SIG-M5 treated with dmso at 0.1 percent for 504 hours (cell line): ENCODE measurements around the gene BRD9.

Experiments used
- DNase-seq: peaks from one replicate; lab custom pipeline; 2025; ENCODE audit not compliant: unreplicated experiment; lab: John Stamatoyannopoulos, UW

BRD9 gene

GRCh38 chr5:905139-905642 lies 12.6 kb upstream of the BRD9 start:
- DNase-seq: no peak

DNA sequence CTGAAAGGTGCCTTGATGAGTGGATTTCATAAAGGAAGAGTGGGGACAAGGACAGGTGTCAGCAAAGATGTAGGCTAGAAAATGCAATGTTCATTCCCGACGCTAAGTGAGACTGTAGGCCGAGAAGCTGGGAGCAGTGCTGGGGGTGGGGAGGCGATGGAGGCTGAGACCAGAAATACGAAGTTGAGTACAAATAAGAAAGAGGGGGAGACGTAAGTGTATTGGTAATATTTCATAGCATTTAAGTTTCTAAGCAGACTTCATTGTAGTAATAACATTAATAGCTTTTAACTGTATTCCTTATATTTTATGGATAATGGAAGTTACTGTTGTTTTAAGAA lies 11.1 kb upstream of the BRD9 start:
- DNase-seq: no peak

DNA sequence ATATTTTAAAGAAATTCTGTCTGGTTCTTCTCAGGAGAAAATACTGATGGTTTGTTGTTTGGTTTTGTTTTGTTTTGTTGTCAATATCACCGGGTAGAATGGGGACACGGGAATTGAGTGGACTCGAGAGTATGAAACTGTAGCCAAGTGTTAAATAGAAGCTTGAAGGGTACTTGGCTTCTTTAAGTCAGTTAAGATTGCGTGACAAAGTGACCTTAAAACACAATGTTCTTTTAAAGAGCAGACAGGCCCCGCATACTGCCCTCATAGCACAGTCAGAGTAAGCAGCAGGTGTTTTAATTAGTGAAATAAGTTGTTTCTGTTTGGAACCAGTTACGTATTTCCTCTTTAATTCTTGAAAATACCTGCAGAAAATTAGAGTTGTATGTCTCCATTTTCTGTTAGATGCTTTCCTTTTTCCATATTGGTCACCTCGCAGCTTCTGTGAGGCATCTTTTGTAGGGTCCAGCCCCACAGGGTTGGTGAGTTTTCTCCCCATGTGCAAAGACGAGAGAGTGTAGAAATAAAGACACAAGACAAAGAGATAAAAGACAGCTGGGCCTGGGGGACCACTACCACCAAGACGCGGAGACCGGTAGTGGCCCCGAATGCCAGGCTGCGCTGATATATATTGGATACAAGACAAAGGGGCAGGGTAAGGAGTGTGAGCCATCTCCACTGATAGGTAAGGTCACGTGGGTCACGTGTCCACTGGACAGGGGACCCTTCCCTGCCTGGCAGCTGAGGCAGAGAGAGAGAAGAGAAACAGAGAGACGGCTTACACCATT lies 9.7 kb upstream of the BRD9 start:
- no peak for DNase-seq

DNA sequence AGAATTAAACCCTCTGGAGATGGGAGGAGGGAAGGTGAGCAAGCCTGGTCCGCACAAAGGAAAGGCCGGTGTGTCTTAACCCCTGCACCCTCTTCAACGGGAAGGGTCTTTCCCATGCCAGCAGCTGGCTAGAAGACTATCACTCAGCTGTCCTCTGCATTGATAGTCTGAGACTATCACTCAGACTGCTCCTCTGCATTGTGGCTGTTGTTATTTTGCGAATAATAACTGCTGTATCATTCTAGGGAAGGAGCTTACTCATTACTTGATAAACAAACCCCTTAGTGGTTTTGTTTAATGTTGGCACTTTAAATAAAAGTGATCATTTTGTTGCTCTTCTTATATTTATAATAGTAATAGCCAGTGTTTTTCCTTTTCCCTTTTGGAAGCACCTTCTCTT lies 8.2 kb upstream of the BRD9 start:
- no peak for DNase-seq

GRCh38 chr5:893711-894110 lies 1.1 kb upstream of the BRD9 start:
- DNase-seq: no peak

GRCh38 chr5:893137-893506 lies 521 bp upstream of the BRD9 start:
- no peak for DNase-seq

- no peak for DNase-seq
Measured at GRCh38 chr5:891837-892393, 686 bp downstream of the BRD9 start.

DNA sequence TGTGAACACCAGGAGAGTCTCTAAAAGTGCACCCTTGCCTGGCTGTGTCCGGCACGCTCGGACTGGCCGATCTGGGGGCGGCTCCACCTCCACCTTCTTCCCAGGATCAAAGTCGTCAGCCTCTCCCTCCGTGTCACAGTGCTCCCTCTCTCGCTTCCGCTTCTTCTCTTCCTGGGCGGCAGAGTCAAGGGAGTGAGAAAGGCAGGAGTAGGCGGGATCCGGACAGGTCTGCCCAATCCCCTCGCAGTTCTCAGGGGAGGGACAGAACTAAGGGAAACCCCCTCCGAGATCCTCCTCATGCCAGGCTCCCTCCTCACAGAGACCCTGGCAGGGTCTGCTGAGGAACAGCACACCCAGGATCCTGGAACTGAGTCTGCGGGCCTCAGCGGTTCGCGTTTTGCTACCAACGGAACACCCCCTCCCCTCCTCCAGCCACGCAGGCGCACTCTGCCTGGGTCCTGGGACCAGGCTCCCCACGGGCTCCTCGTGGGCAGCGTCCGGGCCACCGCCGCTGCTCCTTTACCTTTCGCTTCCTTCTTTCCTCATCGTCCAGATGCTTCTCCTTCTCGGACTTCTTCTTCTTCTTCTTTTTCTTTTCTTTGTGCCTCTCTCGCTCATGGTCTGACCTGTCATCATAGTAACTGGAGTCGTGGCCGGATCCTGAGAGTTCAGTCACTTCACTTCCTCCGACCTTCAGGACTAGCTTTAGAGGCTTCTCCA lies 1.3 kb downstream of the BRD9 start:
- DNase-seq: peak; percentile 94

DNA sequence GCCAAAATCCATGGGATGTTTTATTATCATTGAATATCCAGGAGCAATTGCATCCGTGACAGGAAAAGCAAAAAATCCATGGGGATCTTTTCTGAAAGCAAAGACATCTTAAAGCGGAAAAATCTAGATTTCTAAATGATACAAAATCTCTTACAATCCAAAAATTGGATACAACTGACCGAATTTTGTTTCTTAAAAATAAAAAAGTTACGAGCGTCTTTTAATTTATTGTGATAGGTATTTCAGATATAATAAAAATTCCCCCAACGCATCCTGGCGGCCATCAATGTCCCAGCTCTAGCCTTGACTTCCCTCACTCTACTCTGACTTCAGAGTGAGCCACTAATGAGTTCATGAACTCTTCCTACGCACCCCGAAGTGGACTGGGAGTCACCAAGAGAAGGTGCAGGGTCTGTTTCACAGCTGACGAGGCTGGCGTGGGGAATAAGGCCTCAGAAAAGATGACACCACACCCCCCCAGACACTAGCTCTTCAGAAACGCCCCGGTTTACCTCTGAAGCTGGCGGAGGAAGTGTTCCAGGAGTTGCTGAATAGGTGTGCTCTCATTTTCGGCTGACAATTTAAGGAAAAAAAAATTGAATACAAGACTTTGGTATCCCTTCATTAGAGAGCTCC lies 3.4 kb downstream of the BRD9 start:
- DNase-seq: no peak

- DNase-seq: no peak
Measured at GRCh38 chr5:888638-889035, 4.0 kb downstream of the BRD9 start.

- no peak for DNase-seq
Measured at GRCh38 chr5:887947-888637, 4.5 kb downstream of the BRD9 start.

DNA sequence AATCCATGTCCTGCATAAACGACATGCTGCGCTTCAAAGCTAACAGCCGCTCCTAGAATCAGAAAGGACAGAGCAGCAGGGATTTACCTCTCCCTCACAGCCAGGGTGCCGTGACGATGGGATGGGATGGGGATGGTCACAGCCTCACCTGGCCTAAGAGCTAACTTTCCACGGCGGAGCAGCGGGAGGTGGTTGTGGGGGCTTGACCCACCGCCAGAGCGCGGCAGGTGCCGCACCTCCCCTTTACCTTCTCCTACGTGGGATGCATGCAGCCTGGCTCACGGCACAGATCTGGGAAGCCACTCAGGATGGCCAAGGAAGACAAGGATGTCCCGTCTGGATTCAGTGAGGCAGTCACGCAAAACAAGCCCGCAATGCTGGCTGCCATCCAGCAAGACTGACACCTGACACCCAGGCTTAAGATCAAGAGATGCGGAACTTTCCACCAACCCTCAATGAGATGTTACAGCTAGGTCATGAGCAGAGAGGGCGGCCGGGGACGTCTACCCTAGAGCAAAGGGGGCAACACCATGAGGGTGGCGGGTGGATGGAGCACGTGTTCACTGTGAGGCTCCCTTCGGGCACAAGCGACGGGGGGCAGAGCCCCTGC lies 5.8 kb downstream of the BRD9 start:
- no peak for DNase-seq

DNA sequence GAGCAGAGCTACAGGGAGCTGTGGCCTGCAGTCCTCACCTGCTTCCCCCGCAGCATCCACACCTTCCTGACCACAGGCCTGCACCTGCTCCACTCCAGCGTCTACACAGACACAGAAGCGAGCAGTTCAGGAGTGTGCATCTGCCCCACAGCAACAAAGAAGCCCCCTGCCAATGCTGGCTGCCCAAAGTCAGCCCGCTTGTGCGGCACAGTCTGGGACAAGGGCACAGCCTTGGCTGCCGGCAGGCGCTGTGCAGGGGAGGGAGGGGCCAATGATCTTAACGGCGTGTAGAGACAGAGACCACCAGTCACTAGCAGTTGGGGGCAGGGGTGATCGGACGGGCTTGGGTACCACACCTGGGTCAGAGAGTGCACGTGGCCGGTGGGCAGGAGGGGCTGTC lies 6.6 kb downstream of the BRD9 start:
- DNase-seq: no peak

DNA sequence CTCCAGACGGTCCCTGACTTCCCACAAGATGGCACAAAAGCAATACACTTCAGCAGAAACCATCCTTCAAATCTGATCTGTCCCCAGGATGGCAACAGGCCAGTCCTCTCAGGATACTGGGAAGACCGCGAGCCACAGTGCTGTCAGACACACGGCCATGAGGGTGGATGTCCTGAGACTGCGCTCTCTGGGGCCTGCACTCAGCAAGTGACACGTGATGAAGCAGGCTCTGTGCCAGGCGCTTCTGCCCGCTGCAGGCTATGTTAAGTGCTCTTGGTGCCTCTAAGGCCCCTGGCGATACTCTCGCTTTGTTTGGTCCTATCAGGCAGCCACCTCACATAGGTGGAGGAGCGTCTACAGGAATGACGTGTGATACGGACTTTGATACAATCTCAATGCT lies 7.1 kb downstream of the BRD9 start:
- DNase-seq: no peak

DNA sequence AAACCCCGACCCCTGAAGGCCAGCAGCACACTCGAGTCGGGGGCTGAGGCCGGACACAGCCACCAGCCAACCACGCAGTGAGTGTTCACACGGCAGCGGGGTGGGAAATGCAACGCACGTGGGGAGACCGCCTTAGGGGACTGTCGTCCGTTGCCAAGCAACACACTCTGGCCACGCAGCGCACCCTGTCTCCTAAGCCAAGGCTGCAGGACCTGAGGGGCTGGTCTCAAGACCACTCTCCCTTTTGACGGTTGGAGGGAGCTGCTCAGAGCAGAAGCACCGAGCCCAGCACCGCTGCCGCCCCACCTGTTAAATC lies 7.5 kb downstream of the BRD9 start:
- DNase-seq: no peak

- DNase-seq: no peak
Measured at GRCh38 chr5:884345-885126, 8.1 kb downstream of the BRD9 start.

DNA sequence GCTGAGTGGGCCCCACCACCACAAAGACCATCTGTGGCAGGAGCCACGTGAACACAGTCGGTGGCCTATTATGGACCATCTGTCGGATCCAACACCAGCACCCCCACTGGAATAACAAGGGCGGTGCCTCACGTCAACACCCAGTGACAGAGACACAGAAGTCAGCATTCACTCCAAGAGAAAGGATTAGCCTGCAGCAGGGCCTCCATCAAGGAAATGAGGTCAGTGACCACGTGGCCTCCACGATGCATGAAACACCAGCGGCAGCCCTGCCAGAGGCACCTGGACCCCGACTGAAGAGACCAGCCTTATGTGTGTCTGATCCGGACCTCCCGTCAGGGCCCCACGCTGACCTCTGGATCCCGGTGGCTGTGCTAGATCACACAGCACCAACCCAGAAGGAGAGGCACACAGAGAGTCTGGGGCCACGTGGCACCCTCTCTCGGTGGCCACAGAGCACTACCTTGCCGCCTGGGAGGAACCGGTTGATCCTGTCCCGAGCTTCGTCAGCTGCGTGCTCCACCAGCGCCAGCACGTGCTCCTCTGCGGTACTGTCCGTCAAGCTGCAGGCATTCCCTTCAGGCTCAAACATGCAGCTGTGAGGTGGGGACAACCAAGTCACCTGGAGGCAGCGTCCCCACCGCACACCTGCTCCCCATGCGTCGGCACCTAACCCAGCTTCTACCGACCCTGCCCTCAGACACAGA lies 9.0 kb downstream of the BRD9 start:
- no peak for DNase-seq

DNA sequence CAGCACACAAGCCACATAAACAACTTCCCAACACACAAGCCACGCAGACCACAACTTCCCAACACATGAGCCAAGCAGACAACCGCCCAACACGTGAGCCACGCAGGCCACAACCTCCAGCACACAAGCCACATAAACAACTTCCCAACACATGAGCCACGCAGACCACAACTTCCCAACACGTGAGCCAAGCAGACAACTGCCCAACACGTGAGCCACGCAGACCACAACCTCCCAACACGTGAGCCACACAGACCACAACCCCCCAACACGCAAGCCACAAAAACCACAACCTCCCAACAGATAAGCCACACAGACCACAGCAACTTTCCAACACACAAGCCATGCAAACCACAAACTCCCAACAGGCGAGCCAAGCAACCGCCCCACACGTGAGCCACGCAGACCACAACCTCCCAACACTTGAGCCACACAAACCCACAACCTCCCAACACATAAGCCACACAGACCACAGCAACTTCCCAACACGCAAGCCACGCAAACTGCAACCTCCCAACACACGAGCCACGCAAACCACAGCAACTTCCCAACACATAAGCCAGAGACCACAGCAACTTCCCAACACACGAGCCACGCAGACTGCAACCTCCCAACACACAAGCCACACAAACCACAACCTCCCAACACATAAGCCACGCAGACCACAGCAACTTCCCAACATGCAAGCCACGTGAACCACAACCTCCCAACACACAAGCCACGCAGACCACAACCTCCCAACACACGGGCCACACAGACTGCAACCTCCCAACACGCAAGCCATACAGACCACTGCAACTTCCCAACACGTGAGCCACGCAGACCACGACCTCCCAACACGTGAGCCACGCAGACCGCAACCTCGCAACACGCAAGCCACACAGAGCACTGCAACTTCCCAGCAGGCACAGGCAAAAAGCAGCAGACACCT lies 10.1 kb downstream of the BRD9 start:
- DNase-seq: no peak

GRCh38 chr5:881551-881935 lies 11.1 kb downstream of the BRD9 start:
- no peak for DNase-seq
